Liver (tissue), 9 donors: Measurements from ENCODE around the gene ZC3H15. TPM values are rescaled to one million over a fixed set of nuclear protein-coding genes. Genes with fewer than 3 reads are reported as not detected.

Experiments used
- DNase-seq: peaks from one replicate; pipeline ENCODE4 v3.0.0-alpha.2; 2017; ENCODE audit warnings: low spot score
- H3K27ac ChIP-seq, 2 donors: one replicate each; pipeline ENCODE4 v1.7.0; 2013; ENCODE audit warnings: inconsistent platforms in 2 of 2, low read length in 2 of 2, control low read depth in 1 of 2, low read depth in 1 of 2, mild to moderate bottlenecking in 1 of 2
- H3K27me3 ChIP-seq, 4 donors: one replicate each; pipeline versions ENCODE4 v1.6.1 to v1.7.0; 2013; ENCODE audit warnings: low read length in 3 of 4, inconsistent platforms in 1 of 4, mild to moderate bottlenecking in 1 of 4, moderate library complexity in 1 of 4; ENCODE audit not compliant: control insufficient read depth in 4 of 4, insufficient read depth in 4 of 4
- H3K36me3 ChIP-seq, 4 donors: one replicate each; pipeline versions ENCODE4 v1.6.1 to v1.7.0; 2013; ENCODE audit warnings: low read length in 3 of 4, mild to moderate bottlenecking in 3 of 4, low read depth in 1 of 4, moderate library complexity in 1 of 4; ENCODE audit not compliant: control insufficient read depth in 4 of 4, insufficient read depth in 3 of 4
- H3K4me1 ChIP-seq, 4 donors: one replicate each; pipeline versions ENCODE4 v1.6.1 to v1.7.0; 2013; ENCODE audit warnings: low read length in 3 of 4, mild to moderate bottlenecking in 3 of 4, moderate library complexity in 1 of 4; ENCODE audit not compliant: control insufficient read depth in 4 of 4, insufficient read depth in 4 of 4
- H3K4me3 ChIP-seq, 3 donors: one replicate each; pipeline versions ENCODE4 v1.6.1 to v1.7.0; 2013; ENCODE audit warnings: low read length in 3 of 3, control low read depth in 1 of 3, low read depth in 1 of 3, mild to moderate bottlenecking in 1 of 3
- H3K9ac ChIP-seq, 2 donors: one replicate each; pipeline ENCODE4 v1.7.0; 2013; ENCODE audit warnings: low read length in 2 of 2, mild to moderate bottlenecking in 2 of 2, moderate library complexity in 2 of 2, control low read depth in 1 of 2, low read depth in 1 of 2
- H3K9me3 ChIP-seq, 4 donors: one replicate each; pipeline versions ENCODE4 v1.6.1 to v1.7.0; 2013; ENCODE audit warnings: low read length in 3 of 4; ENCODE audit not compliant: control insufficient read depth in 4 of 4
- EGR1 ChIP-seq, 2 donors: IDR thresholded peaks; 2 replicates each; pipeline ENCODE4 v1.6.1; 2016 to 2018; ENCODE audit warnings: antibody characterized with exemption in 2 of 2, low read depth in 2 of 2
- FOXA1 ChIP-seq: IDR thresholded peaks from 2 replicates; pipeline ENCODE4 v1.6.1; 2016; ENCODE audit warnings: antibody characterized with exemption
- FOXA2 ChIP-seq: IDR thresholded peaks from 2 replicates; pipeline ENCODE4 v1.6.1; 2016; ENCODE audit warnings: antibody characterized with exemption
- GABPA ChIP-seq, 2 donors: IDR thresholded peaks in 1 of 2; conservative IDR thresholded peaks in 1 of 2; 2 replicates each; pipeline ENCODE4 v1.6.1; 2016; ENCODE audit warnings: antibody characterized with exemption in 2 of 2, mild to moderate bottlenecking in 1 of 2, moderate library complexity in 1 of 2
- HNF4G ChIP-seq: IDR thresholded peaks from 2 replicates; pipeline ENCODE4 v1.6.1; 2016; ENCODE audit warnings: antibody characterized with exemption
- NR2F2 ChIP-seq: IDR thresholded peaks from 2 replicates; pipeline ENCODE4 v1.6.1; 2016; ENCODE audit warnings: antibody characterized with exemption
- RAD21 ChIP-seq, 2 donors: IDR thresholded peaks; 2 replicates each; pipeline ENCODE4 v1.6.1; 2016; ENCODE audit warnings: antibody characterized with exemption in 2 of 2, mild to moderate bottlenecking in 2 of 2
- RXRA ChIP-seq, 2 donors: IDR thresholded peaks; 2 replicates each; pipeline ENCODE4 v1.6.1; 2017 to 2018; ENCODE audit warnings: antibody characterized with exemption in 2 of 2, mild to moderate bottlenecking in 1 of 2
- SP1 ChIP-seq: IDR thresholded peaks from 2 replicates; pipeline ENCODE4 v1.6.1; 2018; ENCODE audit warnings: antibody characterized with exemption, mild to moderate bottlenecking
- YY1 ChIP-seq: IDR thresholded peaks from 2 replicates; pipeline ENCODE4 v1.6.1; 2016; ENCODE audit warnings: antibody characterized with exemption, mild to moderate bottlenecking
- WGBS: extraction: QIAGEN DNeasy Blood & Tissue Kit; methylation state at CpG from one replicate; pipeline ENCODE4 v1.1.7; 2013; 5-methylcytosine and 5-hydroxymethylcytosine counted together
- polyA plus RNA-seq, 2 donors: library from polyadenylated mRNA; stranded (reverse) in 1 of 2; unstranded in 1 of 2; fragments of 200-250 nt in 1 of 2; fragments of >200 nt in 1 of 2; fragmentation: Nextera tagmentation in 1 of 2; extraction: Ambion mirVana in 1 of 2; gene quantifications; one replicate each; pipeline versions ENCODE4 v1.2.1 to v1.2.3, GENCODE V29; 2013 to 2015
- total RNA-seq, 2 donors: library from RNA; depleted of rRNA; stranded (reverse); fragments of >200 nt; gene quantifications; one replicate each; pipeline ENCODE4 v1.2.3, GENCODE V29; 2014
- TF ChIP-seq, protein P1 (sequence below): IDR thresholded peaks from 2 replicates; pipeline ENCODE4 v1.6.1; 2016; ENCODE audit warnings: antibody characterized with exemption, mild to moderate bottlenecking
- TF ChIP-seq, protein P2 (sequence below): IDR thresholded peaks from 2 replicates; pipeline ENCODE4 v1.6.1; 2016; ENCODE audit warnings: antibody characterized with exemption
- TF ChIP-seq, protein P3 (sequence below): IDR thresholded peaks from 2 replicates; pipeline ENCODE4 v1.6.1; 2016; ENCODE audit warnings: antibody characterized with exemption
- donor health status: healthy.
- donor health status: healthy.
- donor health status: healthy.
- donor health status: healthy.
- donor health status: healthy.

Gene ZC3H15
- total and polyA plus RNA-seq, 4 donors = 29.6 to 63.5 (median 33.7) TPM

DNA sequence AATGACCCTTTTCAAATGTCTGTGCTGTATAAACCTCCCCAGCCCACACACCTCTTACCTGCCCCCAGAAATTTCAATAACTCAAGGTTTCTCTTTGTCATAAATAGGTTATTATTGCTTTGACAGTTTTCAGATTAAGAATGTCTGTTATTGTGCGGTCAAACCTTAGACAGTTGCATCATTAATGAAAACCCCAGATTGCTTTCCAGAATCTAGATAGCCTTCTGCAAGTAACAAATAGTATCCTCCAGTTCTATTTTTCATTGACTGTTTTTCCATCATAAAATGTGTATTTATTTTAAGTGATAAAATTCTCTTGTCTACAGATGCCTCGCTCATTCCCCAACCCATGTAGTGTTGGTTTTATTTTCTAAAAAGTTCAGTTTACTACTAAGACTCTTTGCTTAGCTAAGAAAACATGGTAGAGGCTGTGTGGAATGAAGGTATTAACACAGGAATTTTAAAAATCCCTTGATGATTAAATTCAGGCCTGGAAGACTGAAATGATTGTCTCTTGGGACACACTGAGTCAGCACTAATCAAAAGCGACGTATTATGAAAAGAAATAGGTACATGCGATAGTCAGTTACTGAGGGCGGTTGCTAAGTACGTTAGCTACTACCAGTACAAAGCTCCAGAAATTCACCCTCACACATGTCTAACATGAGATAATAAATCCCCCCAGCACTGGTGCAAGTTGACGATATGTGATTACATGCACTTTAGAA lies 65.4 kb downstream of the ZC3H15 start:
- no peak for DNase-seq
- Histone ChIP-seq H3K27ac (no peak overlapping the region), H3K4me3 (no peak overlapping the region), H3K27me3 (no peaks in the 10 kb centered on the region), H3K9me3 (no peaks in the 10 kb centered on the region), H3K9ac (no peak overlapping the region), H3K4me1 (no peaks in the 10 kb centered on the region), H3K36me3 (no peaks in the 10 kb centered on the region)
- TF ChIP-seq SP1 (no peak), NR2F2 (no peak), FOXA1 (no peak), RXRA (IDR thresholded peaks at IDR 0.05) (no peak)
- TF ChIP-seq, protein P1, sequence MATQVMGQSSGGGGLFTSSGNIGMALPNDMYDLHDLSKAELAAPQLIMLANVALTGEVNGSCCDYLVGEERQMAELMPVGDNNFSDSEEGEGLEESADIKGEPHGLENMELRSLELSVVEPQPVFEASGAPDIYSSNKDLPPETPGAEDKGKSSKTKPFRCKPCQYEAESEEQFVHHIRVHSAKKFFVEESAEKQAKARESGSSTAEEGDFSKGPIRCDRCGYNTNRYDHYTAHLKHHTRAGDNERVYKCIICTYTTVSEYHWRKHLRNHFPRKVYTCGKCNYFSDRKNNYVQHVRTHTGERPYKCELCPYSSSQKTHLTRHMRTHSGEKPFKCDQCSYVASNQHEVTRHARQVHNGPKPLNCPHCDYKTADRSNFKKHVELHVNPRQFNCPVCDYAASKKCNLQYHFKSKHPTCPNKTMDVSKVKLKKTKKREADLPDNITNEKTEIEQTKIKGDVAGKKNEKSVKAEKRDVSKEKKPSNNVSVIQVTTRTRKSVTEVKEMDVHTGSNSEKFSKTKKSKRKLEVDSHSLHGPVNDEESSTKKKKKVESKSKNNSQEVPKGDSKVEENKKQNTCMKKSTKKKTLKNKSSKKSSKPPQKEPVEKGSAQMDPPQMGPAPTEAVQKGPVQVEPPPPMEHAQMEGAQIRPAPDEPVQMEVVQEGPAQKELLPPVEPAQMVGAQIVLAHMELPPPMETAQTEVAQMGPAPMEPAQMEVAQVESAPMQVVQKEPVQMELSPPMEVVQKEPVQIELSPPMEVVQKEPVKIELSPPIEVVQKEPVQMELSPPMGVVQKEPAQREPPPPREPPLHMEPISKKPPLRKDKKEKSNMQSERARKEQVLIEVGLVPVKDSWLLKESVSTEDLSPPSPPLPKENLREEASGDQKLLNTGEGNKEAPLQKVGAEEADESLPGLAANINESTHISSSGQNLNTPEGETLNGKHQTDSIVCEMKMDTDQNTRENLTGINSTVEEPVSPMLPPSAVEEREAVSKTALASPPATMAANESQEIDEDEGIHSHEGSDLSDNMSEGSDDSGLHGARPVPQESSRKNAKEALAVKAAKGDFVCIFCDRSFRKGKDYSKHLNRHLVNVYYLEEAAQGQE = no peak
- WGBS = 84% methylated on average over 8 of the region's 8 CpGs

DNA sequence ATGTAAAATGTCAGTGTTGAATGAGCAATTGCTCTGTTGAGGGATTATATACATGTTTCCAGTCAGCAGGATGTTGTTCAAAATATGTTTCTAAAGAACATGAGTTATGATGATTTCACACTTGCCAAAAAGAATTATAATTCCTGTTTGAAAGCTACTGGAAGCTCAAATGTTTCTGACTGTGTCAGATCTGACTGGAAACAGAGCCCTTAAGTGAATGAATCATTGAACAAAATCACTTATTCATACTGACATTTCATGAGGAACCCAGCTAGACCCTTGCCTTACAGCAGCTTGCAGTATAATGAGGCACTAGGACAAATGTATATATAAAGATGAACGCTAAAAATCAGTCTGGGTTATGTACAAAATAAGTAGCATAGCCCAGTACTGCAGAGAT lies 68.4 kb downstream of the ZC3H15 start:
- 77% methylated on average over 1 of the region's 1 CpG for WGBS
- Histone ChIP-seq H3K4me1 (no peaks in the 10 kb centered on the region), H3K27me3 (no peaks in the 10 kb centered on the region), H3K4me3 (no peak overlapping the region), H3K9me3 (no peaks in the 10 kb centered on the region), H3K9ac (no peak overlapping the region), H3K36me3 (no peaks in the 10 kb centered on the region), H3K27ac (no peak overlapping the region)
- TF ChIP-seq, protein P1 = no peak
- no peak for TF ChIP-seq FOXA1
- no peak for TF ChIP-seq YY1
- no peak for TF ChIP-seq RAD21 (IDR thresholded peaks at IDR 0.05)
- DNase-seq = no peak

DNA sequence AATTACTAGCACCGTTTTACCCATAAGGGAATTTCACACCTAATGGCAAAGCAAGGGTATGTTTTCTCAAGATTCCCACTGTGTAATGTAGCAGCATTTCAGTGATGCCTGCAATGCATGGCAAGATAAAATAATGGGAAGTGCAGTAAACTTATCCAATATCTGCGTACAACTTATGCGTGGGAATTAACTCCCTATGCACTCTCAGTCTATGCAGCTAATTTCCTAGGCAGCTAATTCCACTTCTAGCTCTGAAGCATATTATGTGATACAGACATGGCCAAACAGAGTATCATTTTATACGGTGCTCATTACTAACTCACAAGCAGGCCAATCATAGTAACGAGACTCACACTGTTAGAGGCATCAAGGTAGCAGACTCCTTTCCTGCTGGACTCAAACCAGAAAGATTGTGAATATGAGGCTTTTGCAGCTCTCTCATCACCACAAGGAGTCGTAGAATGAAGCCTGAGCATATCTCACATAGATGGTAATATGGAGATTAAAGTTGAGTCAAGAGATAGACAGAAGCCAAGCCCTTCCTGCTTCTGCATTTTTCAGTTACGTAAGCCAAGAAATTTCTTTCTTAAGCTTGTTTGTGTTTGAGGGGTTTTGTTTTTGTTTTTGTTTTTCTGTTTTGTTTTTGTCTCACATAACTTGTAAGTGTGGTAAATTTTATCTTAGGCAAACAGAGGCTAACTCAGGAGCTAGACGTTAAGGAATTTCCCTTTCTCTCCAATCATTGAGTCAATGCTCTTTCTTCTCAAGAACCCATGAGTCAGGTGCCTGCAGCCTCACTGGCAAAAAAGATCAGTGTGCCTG lies 69.0 kb downstream of the ZC3H15 start:
- DNase-seq = no peak
- 82% methylated on average over 8 of the region's 8 CpGs for WGBS
- H3K4me3 ChIP-seq = no peak overlapping the region
- no peaks in the 10 kb centered on the region for H3K36me3 ChIP-seq
- no peak overlapping the region for H3K27ac ChIP-seq
- no peak overlapping the region for H3K9ac ChIP-seq
- H3K27me3 ChIP-seq = no peaks in the 10 kb centered on the region
- H3K9me3 ChIP-seq = no peaks in the 10 kb centered on the region
- H3K4me1 ChIP-seq = no peaks in the 10 kb centered on the region
- TF ChIP-seq EGR1 (IDR thresholded peaks at IDR 0.05; ENCODE audit: low read depth in 2 of 2) (no peak), RAD21 (IDR thresholded peaks at IDR 0.05) (no peak), FOXA2 (no peak), FOXA1 (no peak), HNF4G (no peak), SP1 (no peak), RXRA (IDR thresholded peaks at IDR 0.05) (no peak), GABPA (IDR thresholded peaks at IDR 0.05 in 1 of 2, conservative IDR thresholded peaks at IDR 0.05 in 1 of 2) (no peak)
- TF ChIP-seq, protein P2, sequence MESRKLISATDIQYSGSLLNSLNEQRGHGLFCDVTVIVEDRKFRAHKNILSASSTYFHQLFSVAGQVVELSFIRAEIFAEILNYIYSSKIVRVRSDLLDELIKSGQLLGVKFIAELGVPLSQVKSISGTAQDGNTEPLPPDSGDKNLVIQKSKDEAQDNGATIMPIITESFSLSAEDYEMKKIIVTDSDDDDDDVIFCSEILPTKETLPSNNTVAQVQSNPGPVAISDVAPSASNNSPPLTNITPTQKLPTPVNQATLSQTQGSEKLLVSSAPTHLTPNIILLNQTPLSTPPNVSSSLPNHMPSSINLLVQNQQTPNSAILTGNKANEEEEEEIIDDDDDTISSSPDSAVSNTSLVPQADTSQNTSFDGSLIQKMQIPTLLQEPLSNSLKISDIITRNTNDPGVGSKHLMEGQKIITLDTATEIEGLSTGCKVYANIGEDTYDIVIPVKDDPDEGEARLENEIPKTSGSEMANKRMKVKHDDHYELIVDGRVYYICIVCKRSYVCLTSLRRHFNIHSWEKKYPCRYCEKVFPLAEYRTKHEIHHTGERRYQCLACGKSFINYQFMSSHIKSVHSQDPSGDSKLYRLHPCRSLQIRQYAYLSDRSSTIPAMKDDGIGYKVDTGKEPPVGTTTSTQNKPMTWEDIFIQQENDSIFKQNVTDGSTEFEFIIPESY = no peak
- TF ChIP-seq, protein P3, sequence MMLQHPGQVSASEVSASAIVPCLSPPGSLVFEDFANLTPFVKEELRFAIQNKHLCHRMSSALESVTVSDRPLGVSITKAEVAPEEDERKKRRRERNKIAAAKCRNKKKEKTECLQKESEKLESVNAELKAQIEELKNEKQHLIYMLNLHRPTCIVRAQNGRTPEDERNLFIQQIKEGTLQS = no peak
